GM18511 (cell line): ENCODE data around the gene EPB41L4B.

Experiments used
- ATAC-seq: cut with Tn5 transposase; IDR thresholded peaks from one replicate; pipeline ENCODE4 v1.9.1; 2021; ENCODE audit warnings: mild to moderate bottlenecking, moderate library complexity; ENCODE audit not compliant: unreplicated experiment

The EPB41L4B gene

DNA sequence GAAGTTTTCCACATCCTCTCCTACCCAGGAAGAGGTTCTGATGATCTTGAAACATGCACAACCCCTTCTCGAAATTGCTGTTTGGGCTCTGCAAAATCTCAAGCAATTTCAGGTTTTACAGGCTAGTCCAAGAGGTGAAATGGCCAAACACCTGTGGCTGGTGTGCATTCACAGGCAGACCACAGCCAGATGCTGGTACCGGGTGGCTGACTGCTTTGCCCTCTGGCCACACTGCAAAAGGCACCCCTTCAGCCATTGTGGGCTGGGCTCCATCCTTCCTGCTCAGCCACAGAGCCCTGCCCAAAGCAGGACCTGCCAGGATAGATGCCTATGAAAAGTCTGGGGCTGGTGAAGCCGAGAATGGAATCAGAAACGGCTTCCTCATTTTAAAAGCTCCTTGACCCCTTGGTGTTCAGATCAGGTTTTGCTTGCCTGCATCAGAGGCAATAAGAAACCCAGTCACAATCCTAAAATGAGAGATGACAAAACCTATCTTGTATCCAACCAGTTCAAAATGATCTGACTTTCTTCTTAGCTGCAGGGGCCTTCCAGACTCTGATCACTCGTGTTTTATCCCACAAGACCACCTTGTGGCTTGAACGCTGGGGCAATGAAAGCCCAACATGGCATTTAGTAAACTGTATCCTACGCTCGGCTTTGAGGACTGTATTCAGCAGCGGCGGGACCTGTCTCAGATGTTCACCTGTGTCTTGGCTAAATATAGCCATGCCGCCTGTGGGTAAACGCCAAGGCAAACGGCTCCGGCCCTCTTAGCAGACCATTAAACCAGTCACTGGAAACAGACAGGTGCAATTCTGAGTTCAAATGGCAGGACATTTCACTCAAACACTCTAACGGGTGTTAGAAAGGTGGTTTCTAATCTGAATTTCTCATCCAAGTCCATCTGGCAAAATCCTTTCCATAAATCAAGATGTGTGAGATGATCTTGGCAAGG lies 49.6 kb downstream of the EPB41L4B start:
- no peak for ATAC-seq

DNA sequence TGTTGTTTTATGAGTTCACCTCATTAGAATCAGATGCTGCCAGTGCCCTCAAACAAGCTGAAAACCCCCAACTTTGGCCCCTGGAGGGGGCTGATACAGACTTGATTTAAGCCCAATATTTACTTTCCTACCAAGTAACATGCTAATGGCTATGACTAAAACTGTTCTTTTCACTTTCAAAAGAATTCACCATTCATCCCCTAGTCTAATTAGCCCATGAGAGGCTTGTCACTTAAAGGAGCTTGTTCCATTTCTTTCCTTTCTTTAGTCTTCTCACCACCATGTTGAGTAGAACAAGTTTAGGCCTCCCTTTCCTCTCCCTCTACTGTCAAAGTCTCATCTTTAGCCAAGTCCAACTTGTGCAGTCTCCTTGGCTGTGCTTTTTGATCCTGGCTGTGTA lies 50.4 kb downstream of the EPB41L4B start:
- ATAC-seq: no peak

DNA sequence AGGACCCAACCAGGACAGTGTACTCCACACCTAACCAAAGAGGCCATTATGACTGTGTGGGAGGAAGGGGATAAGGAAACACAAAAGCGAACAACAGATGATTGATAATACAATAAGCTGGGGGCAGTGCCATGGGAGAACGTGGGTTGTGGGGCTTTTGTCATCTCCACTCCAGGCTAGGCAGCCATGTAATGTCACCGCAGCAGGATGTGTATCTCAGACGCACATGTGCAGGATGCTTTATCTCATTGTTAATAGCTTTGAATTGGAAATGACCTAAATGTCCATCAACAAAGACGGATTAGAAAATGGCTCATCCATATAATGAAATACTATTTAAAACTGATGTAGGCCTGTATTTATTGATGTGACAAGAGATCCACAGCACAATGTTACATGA lies 51.0 kb downstream of the EPB41L4B start:
- no peak for ATAC-seq

DNA sequence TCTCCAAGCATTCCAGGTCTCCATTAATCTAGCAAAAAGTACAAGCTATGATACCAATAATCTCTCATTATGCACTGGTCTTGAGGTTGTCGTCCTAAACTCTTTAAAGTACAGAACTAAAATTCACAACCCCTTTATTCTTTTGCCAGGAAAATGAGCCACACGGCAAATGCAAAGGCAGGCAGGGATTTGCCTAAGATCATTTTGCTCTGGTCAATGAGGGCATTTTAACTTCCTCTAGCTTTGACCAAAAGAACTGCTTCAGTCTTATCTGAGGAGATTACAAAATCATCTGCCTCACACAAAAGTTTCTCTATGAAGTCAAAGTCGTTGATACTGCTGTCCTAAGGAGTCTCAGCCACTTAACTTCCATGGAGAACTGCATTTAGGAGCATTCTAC lies 51.8 kb downstream of the EPB41L4B start:
- ATAC-seq: no peak

DNA sequence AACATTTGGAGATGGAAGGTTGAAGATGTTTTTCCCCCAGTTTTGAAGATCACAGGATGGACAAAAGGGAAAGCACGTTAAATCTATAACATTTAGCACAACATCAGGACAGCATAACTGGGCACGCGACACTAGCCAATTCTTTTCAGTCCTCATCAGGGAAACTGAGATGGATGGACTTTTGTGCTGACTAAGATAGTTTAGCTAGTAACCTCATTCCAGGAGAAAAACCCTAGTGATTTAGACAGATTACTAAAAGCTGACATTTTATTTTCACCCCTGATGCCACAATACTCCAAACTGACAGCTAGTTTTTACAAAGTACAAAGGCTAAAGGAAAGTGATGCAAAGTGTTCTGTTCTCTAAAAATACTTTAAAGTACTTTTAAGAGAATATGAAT lies 53.3 kb downstream of the EPB41L4B start:
- no peak for ATAC-seq

DNA sequence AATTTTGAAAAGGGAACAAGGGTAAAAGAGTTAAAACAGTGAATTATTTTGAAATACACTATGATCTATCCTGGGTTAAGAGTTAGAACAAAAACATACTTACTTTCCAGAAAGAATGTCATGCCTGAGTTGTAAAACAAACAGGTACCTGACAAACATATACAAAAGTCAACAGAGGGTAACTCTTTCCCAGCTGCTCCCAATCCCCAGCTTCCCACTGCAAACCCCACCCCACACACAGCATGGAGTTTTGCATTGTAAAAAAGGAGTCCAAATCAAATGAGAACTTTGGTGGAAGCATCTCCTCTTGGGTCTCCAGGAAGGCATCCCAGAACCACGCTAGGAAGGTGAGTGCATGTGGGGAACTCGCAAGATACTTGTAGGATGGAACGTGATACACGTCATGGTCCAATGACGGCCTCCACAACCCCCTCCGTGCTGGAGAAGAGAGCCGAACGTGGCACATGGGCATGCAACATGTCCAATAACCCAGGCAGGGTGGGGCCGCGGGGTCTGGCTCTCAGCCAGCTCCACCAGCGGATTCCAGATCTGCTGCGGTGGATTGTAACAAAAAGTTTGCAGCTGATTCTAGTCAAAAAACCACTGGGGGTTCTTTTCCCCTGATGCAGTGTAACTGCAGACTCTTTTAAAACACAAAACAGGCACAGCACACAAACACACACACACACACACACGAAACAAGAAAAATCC lies 55.8 kb downstream of the EPB41L4B start:
- ATAC-seq: no peak

DNA sequence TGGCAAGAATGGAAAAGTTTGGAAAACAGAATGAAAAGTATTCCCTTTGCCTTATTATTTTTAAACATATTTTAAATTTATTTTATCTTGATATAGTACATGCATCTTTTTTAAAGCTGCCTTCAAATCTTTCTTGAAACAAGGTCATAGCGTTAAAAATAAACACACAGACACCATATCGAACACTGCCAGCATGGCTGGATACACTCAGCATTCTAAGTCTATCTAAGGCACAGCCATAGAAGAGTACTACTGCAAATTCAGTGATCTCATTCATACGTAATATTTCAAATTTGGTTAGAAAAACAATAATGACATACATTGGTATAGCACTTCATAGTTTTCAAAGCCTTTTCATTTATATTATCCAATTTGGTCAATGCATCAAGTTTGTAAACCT lies 57.5 kb downstream of the EPB41L4B start:
- ATAC-seq: no peak

DNA sequence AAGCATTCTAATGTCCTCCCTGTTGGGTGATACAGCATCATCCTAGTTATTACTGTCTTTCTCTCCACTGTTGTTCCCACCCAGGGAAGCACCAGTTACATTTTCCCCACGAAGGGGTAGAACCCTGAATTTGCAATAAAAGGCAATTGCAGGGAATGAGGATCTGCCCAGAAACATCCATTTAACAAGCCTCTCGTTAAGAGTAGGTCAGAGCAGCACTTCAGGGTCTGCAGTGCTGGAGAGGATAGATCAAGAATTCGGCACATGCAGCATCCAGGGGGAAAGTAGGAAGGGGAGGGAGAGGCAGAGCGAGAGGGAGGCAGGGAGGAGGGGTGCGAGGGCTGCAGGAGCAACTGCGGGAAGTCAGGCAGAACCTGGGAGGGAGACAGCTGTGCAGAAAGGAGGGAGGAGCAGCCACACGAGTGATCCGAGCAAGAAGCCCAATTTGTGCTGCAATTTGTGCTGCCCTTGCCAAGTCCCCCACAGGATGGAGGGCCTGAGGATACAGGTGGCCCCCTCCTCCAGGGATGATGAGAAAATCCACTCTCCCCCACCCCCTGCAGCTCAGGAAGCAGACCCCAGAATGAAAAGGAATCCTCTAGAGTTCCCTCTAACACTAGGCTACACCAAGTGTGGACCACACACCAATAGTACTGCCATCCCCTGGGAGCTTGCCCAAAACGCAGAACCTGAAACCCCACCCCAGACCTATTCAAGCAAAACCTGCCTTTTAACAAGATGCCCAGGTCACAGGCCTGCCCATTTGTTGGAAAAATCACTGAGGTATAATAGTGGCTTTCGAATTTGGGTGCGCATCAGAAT lies 62.2 kb downstream of the EPB41L4B start:
- no peak for ATAC-seq

DNA sequence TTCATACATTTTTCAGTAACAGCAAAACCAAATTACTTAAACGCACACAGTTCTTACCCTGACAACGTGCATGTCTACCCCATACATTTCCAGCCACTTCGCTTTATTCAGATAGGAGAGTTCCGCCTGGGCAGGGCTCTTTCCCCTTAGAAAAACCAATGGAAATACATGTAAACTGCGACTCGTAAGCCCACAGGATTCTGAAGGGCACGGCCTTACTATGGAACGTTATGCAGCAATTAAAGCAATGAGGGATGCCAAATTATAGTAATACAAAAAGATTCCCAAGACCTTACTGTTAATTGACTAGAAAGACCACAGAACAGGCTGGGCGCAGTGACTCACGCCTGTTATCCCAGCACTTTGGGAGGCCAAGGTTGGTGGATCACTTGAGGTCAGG lies 64.5 kb downstream of the EPB41L4B start:
- ATAC-seq: no peak

DNA sequence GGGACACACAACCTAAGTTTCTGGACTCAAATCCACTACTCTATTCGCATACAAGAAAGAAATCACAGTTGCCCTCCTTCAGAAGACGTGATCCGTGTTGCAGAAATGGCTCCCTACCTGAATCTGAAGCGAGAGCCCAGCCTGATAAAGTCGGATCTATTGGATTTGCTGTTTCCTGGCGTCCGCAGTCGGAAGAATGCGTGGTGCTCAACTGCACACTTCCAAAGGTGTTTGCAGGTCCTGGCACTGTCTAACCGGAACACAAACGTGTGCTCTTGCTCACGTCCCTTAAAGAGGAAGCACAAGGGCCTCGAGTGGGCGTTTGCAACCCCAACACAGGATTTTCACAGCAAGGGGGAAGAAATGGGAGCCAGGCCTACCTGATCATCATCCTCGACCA lies 65.5 kb downstream of the EPB41L4B start:
- no peak for ATAC-seq

DNA sequence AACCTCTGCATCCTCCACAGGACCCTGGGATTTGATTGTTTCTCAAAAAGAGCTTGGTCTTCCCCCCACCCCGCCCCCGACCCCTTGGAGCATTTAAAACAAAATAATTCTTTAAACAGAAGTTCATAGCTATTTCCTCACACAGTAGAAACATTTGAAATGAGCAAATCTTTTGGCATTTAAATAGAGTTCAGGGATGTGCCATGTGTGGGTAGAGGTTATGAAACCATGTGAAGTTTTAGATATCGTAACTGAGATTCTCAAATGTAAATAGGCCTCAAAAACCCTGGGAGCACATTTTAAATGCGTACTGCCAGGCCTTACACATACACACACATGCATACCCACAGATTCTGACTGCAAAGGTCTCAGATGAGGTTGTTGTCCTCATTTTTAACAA lies 66.5 kb downstream of the EPB41L4B start:
- no peak for ATAC-seq

DNA sequence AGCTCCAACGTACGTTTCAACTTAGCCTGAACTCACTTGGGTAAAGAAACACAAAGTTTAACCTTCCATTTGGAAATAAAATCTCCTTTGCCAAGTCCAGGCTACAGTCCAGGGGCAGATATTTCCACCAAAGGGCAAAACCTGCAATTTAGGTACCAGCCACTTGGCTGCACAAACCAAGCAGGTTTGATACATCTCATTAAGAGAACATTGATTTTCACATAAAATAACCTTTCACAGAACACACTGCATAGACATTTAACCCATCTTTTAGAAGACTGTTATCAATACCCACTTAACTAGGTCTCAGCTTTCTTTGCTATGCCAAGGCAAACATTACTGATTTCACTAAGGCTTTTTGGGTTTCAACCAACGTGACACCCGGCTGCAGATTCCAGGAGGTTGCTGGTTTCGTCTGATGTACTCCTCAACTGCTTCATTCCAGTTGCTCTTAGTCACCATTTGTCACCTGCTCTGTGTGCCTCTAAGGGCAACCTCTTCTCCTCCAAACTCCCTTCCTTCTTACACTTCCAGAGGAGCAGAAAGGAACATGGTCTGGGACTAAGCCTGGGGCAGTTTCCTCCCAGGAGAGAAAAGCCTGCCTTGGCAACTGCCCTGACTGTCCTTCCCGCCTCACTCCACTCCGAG lies 67.1 kb downstream of the EPB41L4B start:
- ATAC-seq: no peak

DNA sequence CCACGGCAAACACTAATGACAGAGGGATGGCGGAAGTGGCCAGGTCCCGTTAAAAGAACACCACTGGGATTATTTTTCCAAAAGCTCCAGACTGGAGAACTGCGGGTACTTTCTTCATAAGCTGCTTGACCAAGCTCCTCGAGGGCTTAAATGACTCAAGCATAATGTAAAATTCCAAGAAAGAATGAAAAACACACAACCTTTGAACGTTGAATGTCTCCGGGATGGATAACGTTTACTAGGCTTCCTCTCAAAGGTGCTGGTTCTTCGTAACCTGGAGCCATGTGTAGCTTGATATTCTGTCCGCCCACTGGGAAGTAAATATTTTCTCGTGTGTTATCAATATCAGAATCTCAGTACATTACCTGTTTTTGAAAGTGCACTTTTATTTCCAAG lies 67.6 kb downstream of the EPB41L4B start:
- ATAC-seq: no peak

DNA sequence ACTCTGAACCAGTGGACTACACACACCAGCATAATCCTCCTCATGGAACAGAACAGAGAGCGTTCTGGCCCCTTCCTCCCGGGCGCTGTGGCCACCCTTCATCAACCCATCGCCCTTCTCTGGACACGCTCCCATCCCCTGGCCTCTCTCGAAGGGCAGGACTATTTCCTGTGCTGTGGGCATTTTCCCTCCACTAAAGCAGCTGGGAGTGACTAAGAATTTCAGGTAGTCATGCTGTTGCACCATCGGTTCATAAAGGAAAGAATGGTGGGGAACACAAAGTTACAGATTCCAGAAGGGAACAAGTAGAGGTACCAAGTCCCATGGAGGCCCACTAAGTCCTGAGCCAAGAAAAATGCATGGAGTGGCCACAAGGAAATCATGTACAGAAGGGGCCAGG lies 68.6 kb downstream of the EPB41L4B start:
- no peak for ATAC-seq

DNA sequence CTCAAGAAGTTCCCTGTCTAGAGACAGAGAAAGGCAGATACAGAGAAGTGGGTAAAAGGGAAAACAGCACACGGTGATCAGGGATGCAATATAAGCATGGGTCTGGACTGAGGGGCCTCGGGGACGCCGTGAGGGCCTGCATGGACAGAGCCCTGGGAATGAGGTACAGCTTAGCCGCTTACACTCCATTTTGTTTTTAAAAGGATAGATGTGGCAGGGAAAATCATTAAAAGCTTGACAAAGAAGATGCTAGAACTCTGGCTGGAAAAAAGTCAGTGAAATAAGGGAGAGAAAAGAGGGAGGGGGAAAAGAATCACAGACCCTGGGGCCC lies 69.1 kb downstream of the EPB41L4B start:
- ATAC-seq: no peak

DNA sequence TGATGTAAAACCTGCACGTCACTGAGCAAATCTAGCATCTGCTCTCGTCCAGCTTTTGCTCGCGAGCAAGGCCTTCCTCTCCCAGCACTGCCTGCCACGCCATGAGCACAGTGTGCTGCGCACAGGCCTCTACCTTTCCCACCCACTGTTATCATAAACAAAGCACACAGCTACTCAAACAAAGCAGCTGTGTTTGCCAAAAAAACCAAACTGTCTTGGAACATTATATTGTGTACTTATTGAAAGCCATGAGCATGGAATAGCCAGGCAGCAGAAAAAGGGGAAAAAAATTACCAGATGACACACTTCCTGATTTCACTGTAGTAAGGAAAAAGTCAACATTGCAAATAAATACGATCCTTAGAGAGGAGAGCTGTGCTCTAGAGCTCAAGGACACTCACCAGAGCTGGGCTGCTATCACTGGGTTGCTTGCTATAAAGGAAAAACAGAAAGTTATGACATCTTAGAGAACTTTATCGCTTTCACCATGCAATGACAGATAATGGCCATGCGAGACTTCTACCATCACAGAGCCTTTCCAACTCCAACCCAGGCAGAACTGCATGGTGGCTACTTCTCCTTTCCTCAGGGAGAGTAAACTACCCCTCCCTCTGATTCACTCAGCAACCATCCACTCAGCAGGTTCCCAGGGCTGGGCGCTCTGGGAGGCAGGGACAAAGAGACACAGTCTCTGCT lies 69.6 kb downstream of the EPB41L4B start:
- ATAC-seq: no peak

DNA sequence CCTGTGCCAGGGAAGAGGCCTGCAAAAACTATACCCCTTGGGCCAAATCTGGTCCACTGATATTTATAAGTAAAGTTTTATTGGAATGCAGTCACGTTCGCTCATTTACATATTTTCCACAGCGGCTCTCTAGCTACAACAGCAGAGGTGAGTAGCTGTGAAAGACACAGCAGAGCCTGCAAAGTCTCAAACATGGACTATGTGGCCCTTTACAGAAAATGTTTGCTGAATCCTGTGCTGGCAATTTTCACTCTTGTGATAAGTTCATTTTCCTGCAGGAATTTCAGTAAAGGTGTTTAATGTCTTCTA lies 70.1 kb downstream of the EPB41L4B start:
- no peak for ATAC-seq

DNA sequence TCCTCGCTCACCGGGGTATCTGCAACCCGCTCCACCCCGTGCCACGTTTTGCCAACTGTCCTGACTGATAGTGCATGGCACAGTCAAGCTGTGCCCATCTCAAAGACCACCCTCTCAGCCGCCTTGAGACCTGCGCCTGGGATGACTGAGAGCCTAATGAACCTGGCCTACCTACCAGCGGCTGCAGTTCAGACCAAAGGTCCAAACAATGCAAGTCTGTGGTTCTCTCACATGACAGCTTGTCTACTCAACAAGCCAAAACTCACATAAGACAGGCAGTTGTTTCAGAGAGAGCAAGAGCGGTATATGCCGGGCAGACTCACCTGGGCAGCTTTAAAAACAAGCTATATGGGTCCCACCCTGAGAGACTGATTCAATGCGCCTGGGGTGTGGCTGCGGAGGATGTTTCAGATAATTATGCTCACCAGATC lies 70.5 kb downstream of the EPB41L4B start:
- no peak for ATAC-seq

DNA sequence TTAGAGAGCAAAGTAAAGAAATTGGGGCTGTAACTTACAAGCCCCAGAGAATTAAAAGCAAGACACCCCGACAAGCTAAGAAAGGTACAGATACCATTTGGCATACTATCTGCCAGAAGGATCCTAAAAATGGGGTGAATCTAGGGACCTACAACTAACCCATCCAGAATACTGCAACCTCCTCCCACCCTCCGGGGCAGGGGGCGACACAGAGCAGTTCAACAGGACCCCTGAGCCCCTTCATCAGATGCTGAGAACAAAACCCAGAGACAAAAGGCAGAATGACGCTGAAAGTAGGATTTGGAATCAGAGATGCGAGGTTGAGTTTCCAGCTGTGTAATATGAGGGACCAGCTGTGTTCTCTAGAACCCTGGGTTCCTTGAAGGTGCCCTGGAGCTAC lies 71.2 kb downstream of the EPB41L4B start:
- ATAC-seq: no peak

DNA sequence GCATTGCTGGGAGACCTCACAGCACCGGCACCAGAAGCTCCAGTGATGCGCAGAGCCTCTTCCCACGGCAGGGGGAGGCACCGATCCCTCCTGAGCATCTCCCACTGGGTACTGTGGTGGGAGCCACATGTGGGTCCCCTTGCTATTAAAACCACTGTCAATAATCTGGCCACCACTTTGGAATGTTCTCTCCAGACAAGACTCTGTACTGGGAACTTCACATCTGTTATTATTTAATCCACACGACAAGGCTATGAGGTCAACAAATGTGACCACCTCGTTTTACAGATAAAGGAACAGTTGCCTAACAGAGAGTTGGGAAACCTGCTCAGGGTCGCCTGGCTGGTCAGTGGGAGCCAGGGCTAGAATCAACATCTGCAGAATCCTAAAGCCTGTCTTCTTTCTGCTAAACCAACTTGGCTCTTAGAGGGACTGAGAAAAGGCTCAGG lies 72.7 kb downstream of the EPB41L4B start:
- ATAC-seq: no peak

DNA sequence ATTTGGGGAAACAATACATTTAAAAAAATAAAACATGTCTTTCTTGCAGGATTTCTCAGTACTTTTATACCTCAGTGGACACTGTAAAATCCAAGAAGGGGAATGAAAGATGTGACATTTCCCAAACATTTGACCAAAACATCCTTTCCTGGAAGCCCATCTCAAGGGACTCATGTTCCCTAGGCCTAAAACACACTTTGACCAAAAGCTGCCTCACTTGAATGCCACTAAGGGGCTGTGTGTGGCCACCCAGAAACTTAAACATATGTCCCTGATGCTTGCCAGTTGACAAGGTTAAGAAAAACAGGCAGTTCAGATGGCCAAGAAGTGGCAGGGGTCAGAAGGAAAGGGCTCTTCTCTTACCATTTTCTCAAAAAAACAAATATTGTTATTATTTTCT lies 73.6 kb downstream of the EPB41L4B start:
- ATAC-seq: no peak
